Measurements from ENCODE around the gene LRIG3. TPM values are rescaled to one million over a fixed set of nuclear protein-coding genes. Genes with fewer than 3 reads are reported as not detected.
"Not testable (repeated sequence)": the region's sequence is repeated elsewhere in the genome, so short reads cannot be mapped to it uniquely, and the experiment has no call there.

LRIG3 gene
- total RNA-seq, 1 donor from 2014 or later: 6.9 TPM

- H3K9me3 Mint-ChIP-seq (ENCODE audit: unreplicated experiment): no peaks in the 10 kb centered on the region
- DNase-seq: no peak
- no peaks in the 10 kb centered on the region for H3K4me1 Mint-ChIP-seq (ENCODE audit: low read depth, unreplicated experiment)
- TF ChIP-seq CTCF (IDR thresholded peaks at IDR 0.05; ENCODE audit: partially characterized antibody, unreplicated experiment): no peak
- H3K4me3 Mint-ChIP-seq (ENCODE audit: unreplicated experiment): no peak overlapping the region
- no peak overlapping the region for H3K27ac Mint-ChIP-seq (ENCODE audit: unreplicated experiment)
- H3K27me3 Mint-ChIP-seq (ENCODE audit: unreplicated experiment): no peaks in the 10 kb centered on the region
- H3K36me3 Mint-ChIP-seq (ENCODE audit: unreplicated experiment): no peaks in the 10 kb centered on the region
Measured at GRCh38 chr12:58871556-58871955, 48.7 kb downstream of the LRIG3 start.

- Mint-ChIP-seq H3K36me3 (ENCODE audit: unreplicated experiment) (no peaks in the 10 kb centered on the region), H3K9me3 (ENCODE audit: unreplicated experiment) (no peaks in the 10 kb centered on the region), H3K27me3 (ENCODE audit: unreplicated experiment) (no peaks in the 10 kb centered on the region), H3K4me3 (ENCODE audit: unreplicated experiment) (no peak overlapping the region), H3K27ac (ENCODE audit: unreplicated experiment) (no peak overlapping the region), H3K4me1 (ENCODE audit: low read depth, unreplicated experiment) (no peaks in the 10 kb centered on the region)
- no peak for DNase-seq
- no peak for TF ChIP-seq CTCF (IDR thresholded peaks at IDR 0.05; ENCODE audit: partially characterized antibody, unreplicated experiment)
Measured at GRCh38 chr12:58870595-58870994, 49.7 kb downstream of the LRIG3 start.

- Mint-ChIP-seq H3K36me3 (ENCODE audit: unreplicated experiment) (no peaks in the 10 kb centered on the region), H3K27ac (ENCODE audit: unreplicated experiment) (no peak overlapping the region), H3K4me3 (ENCODE audit: unreplicated experiment) (no peak overlapping the region), H3K9me3 (ENCODE audit: unreplicated experiment) (no peaks in the 10 kb centered on the region), H3K4me1 (ENCODE audit: low read depth, unreplicated experiment) (no peaks in the 10 kb centered on the region), H3K27me3 (ENCODE audit: unreplicated experiment) (peaks cover 2% of the 10 kb centered on the region)
- TF ChIP-seq CTCF (IDR thresholded peaks at IDR 0.05; ENCODE audit: partially characterized antibody, unreplicated experiment): no peak
- no peak for DNase-seq
Measured at GRCh38 chr12:58860788-58861240, 59.5 kb downstream of the LRIG3 start.

GRCh38 chr12:58860056-58860787, 60.1 kb downstream of the LRIG3 start:
- no peaks in the 10 kb centered on the region for H3K36me3 Mint-ChIP-seq (ENCODE audit: unreplicated experiment)
- no peak overlapping the region for H3K27ac Mint-ChIP-seq (ENCODE audit: unreplicated experiment)
- no peak for TF ChIP-seq CTCF (IDR thresholded peaks at IDR 0.05; ENCODE audit: partially characterized antibody, unreplicated experiment)
- H3K4me1 Mint-ChIP-seq (ENCODE audit: low read depth, unreplicated experiment): no peaks in the 10 kb centered on the region
- no peak overlapping the region for H3K4me3 Mint-ChIP-seq (ENCODE audit: unreplicated experiment)
- DNase-seq: no peak
- no peaks in the 10 kb centered on the region for H3K9me3 Mint-ChIP-seq (ENCODE audit: unreplicated experiment)
- peaks cover 2% of the 10 kb centered on the region for H3K27me3 Mint-ChIP-seq (ENCODE audit: unreplicated experiment)

- H3K27me3 Mint-ChIP-seq (ENCODE audit: unreplicated experiment): peaks cover 2% of the 10 kb centered on the region
- no peaks in the 10 kb centered on the region for H3K4me1 Mint-ChIP-seq (ENCODE audit: low read depth, unreplicated experiment)
- H3K4me3 Mint-ChIP-seq (ENCODE audit: unreplicated experiment): no peak overlapping the region
- TF ChIP-seq CTCF (IDR thresholded peaks at IDR 0.05; ENCODE audit: partially characterized antibody, unreplicated experiment): no peak
- no peaks in the 10 kb centered on the region for H3K36me3 Mint-ChIP-seq (ENCODE audit: unreplicated experiment)
- no peak for DNase-seq
- no peak overlapping the region for H3K27ac Mint-ChIP-seq (ENCODE audit: unreplicated experiment)
- no peaks in the 10 kb centered on the region for H3K9me3 Mint-ChIP-seq (ENCODE audit: unreplicated experiment)
Measured at GRCh38 chr12:58858030-58858429, 62.3 kb downstream of the LRIG3 start.

- not testable (repeated sequence) for DNase-seq; H3K27ac Mint-ChIP-seq (ENCODE audit: unreplicated experiment); H3K36me3 Mint-ChIP-seq (ENCODE audit: unreplicated experiment); H3K4me3 Mint-ChIP-seq (ENCODE audit: unreplicated experiment); H3K9me3 Mint-ChIP-seq (ENCODE audit: unreplicated experiment); H3K27me3 Mint-ChIP-seq (ENCODE audit: unreplicated experiment); H3K4me1 Mint-ChIP-seq (ENCODE audit: low read depth, unreplicated experiment)
Measured at GRCh38 chr12:58857206-58857605, 63.1 kb downstream of the LRIG3 start.

GRCh38 chr12:58855630-58856029, 64.7 kb downstream of the LRIG3 start:
- not testable (repeated sequence) for H3K4me1 Mint-ChIP-seq (ENCODE audit: low read depth, unreplicated experiment); H3K27ac Mint-ChIP-seq (ENCODE audit: unreplicated experiment); H3K27me3 Mint-ChIP-seq (ENCODE audit: unreplicated experiment); DNase-seq; H3K9me3 Mint-ChIP-seq (ENCODE audit: unreplicated experiment); H3K36me3 Mint-ChIP-seq (ENCODE audit: unreplicated experiment); H3K4me3 Mint-ChIP-seq (ENCODE audit: unreplicated experiment)
